Measurements from ENCODE around the gene RCOR2.

DNA sequence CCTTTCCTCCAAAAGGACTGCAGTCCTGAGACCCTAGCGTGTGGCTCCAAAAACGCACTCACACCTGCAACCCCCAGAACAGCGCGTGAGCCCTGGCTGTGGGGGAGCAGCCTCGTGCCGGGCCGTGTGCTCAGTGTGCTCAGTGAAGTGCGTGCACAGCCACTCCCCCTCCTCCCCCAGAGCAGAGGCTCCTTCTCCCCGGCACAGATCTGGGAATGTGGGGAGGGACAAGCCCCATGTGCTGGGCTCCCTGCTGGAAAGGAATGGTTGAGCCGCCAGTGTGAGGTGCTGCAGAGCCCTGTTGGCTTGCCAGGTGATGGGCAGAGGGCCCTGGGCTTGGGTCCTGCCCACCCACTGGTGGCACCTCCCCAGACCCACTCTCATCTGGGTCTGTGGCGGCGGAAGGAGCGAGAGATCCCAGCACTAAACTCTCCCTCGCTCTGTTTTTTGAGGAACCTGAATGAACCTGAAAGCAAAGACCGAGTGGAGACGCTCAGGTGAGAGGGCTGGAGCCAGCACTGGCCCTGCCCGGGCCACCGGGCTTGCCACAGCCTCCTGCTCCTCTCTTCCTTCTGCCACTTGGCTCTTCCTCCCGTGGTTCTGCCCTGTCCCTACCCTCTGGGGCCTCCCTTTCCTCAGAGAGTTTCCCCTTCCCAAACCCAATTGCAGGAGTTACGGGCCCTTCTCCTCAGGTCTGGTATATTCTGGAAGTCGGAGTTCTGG lies 9.0 kb downstream of the RCOR2 start:
- TF ChIP-seq, protein P1, sequence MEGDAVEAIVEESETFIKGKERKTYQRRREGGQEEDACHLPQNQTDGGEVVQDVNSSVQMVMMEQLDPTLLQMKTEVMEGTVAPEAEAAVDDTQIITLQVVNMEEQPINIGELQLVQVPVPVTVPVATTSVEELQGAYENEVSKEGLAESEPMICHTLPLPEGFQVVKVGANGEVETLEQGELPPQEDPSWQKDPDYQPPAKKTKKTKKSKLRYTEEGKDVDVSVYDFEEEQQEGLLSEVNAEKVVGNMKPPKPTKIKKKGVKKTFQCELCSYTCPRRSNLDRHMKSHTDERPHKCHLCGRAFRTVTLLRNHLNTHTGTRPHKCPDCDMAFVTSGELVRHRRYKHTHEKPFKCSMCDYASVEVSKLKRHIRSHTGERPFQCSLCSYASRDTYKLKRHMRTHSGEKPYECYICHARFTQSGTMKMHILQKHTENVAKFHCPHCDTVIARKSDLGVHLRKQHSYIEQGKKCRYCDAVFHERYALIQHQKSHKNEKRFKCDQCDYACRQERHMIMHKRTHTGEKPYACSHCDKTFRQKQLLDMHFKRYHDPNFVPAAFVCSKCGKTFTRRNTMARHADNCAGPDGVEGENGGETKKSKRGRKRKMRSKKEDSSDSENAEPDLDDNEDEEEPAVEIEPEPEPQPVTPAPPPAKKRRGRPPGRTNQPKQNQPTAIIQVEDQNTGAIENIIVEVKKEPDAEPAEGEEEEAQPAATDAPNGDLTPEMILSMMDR (IDR thresholded peaks at IDR 0.05; ENCODE audit: poor library complexity, severe bottlenecking): no peak
- no peak for TF ChIP-seq SMC3 (conservative IDR thresholded peaks at IDR 0.05; ENCODE audit: poor library complexity)

Measured in neural cell (in vitro differentiated cells).